H9 (cell line): ENCODE data around the gene LACTB. TPM values are rescaled to one million over a fixed set of nuclear protein-coding genes. Genes with fewer than 3 reads are reported as not detected.

ENCODE experiments used
- DNase-seq: peaks from one replicate; pipeline ENCODE4 v3.0.0-alpha.2; 2017
- H2AFZ ChIP-seq: one replicate; pipeline ENCODE4 v1.6.1; 2013; ENCODE audit warnings: mild to moderate bottlenecking, low read length, control low read depth, moderate library complexity
- H2AK5ac ChIP-seq: 2 replicates; pipeline ENCODE4 v1.6.1; 2013; ENCODE audit warnings: low read length, control low read depth, mixed read lengths; ENCODE audit not compliant: insufficient read length
- H2BK120ac ChIP-seq: one replicate; pipeline ENCODE4 v1.6.1; 2013; ENCODE audit warnings: low read depth, mild to moderate bottlenecking, low read length, control low read depth, inconsistent platforms; ENCODE audit not compliant: poor library complexity, severe bottlenecking
- H2BK12ac ChIP-seq: 2 replicates; pipeline ENCODE4 v1.6.1; 2013; ENCODE audit warnings: low read length, control low read depth, mixed read lengths, low read depth; ENCODE audit not compliant: insufficient read length
- H2BK15ac ChIP-seq: 2 replicates; pipeline ENCODE4 v1.6.1; 2013; ENCODE audit warnings: low read depth, low read length, control low read depth
- H2BK20ac ChIP-seq: one replicate; pipeline ENCODE4 v1.6.1; 2013; ENCODE audit warnings: low read depth, mild to moderate bottlenecking, low read length, control low read depth, inconsistent platforms; ENCODE audit not compliant: poor library complexity, severe bottlenecking
- H2BK5ac ChIP-seq: 2 replicates; pipeline ENCODE4 v1.6.1; 2013; ENCODE audit warnings: low read length, control low read depth, mixed read lengths; ENCODE audit not compliant: insufficient read length
- H3K14ac ChIP-seq: 2 replicates; pipeline ENCODE4 v1.6.1; 2013; ENCODE audit warnings: low read length, control low read depth; ENCODE audit not compliant: insufficient read depth
- H3K18ac ChIP-seq: 2 replicates; pipeline ENCODE4 v1.6.1; 2013; ENCODE audit warnings: low read depth, mild to moderate bottlenecking, mixed read lengths, low read length, control low read depth; ENCODE audit not compliant: insufficient read length
- H3K23ac ChIP-seq: 2 replicates; pipeline ENCODE4 v1.6.1; 2013; ENCODE audit warnings: low read length, control low read depth, mixed read lengths, low read depth; ENCODE audit not compliant: insufficient read length
- H3K23me2 ChIP-seq: 2 replicates; pipeline ENCODE4 v1.6.1; 2013; ENCODE audit warnings: low read depth, mild to moderate bottlenecking, mixed read lengths, low read length, control low read depth; ENCODE audit not compliant: insufficient read length, poor library complexity, severe bottlenecking
- H3K27ac ChIP-seq: 2 replicates; pipeline ENCODE4 v1.5.1; 2013; ENCODE audit warnings: low read length, control low read depth, mixed read lengths, low read depth; ENCODE audit not compliant: insufficient read length
- H3K27me3 ChIP-seq: 2 replicates; pipeline ENCODE4 v1.6.1; 2013; ENCODE audit warnings: low read length, control low read depth, inconsistent platforms; ENCODE audit not compliant: insufficient read depth
- H3K4ac ChIP-seq: 2 replicates; pipeline ENCODE4 v1.6.1; 2013; ENCODE audit warnings: low read depth, mild to moderate bottlenecking, control low read depth, inconsistent platforms, low read length, moderate library complexity
- H3K4me1 ChIP-seq: 2 replicates; pipeline ENCODE4 v1.6.1; 2013; ENCODE audit warnings: low read length, control low read depth, inconsistent platforms; ENCODE audit not compliant: insufficient read depth
- H3K4me2 ChIP-seq: 2 replicates; pipeline ENCODE4 v1.6.1; 2013; ENCODE audit warnings: low read length, control low read depth, mixed read lengths; ENCODE audit not compliant: insufficient read length, insufficient read depth
- H3K56ac ChIP-seq: 2 replicates; pipeline ENCODE4 v1.6.1; 2013; ENCODE audit warnings: low read depth, mild to moderate bottlenecking, mixed read lengths, low read length, control low read depth; ENCODE audit not compliant: insufficient read length
- H3K79me1 ChIP-seq: 2 replicates; pipeline ENCODE4 v1.6.1; 2013; ENCODE audit warnings: low read depth, mild to moderate bottlenecking, moderate library complexity, low read length, control low read depth, inconsistent platforms; ENCODE audit not compliant: insufficient read depth, poor library complexity, severe bottlenecking
- H3K79me2 ChIP-seq: 2 replicates; pipeline ENCODE4 v1.6.1; 2013; ENCODE audit warnings: low read length, control low read depth, inconsistent platforms; ENCODE audit not compliant: insufficient read depth
- H3K9ac ChIP-seq: 2 replicates; pipeline ENCODE4 v1.6.1; 2013; ENCODE audit warnings: low read length, control low read depth, mixed read lengths; ENCODE audit not compliant: insufficient read length; ENCODE audit errors: extremely low read depth
- H3K9me3 ChIP-seq: one replicate; pipeline ENCODE4 v1.6.1; 2013; ENCODE audit warnings: low read depth, low read length, inconsistent platforms; ENCODE audit not compliant: control insufficient read depth
- H3T11ph ChIP-seq: one replicate; pipeline ENCODE4 v1.6.1; 2013; ENCODE audit warnings: mild to moderate bottlenecking, low read length, control low read depth, inconsistent platforms
- H4K20me1 ChIP-seq: one replicate; pipeline ENCODE4 v1.6.1; 2013; ENCODE audit not compliant: control insufficient read depth, insufficient read length, insufficient read depth
- H4K5ac ChIP-seq: 2 replicates; pipeline ENCODE4 v1.6.1; 2013; ENCODE audit warnings: low read depth, mild to moderate bottlenecking, mixed read lengths, low read length, control low read depth; ENCODE audit not compliant: insufficient read length
- H4K8ac ChIP-seq: replicated peaks from 2 replicates; pipeline ENCODE4 v1.6.1; 2013; ENCODE audit warnings: low read length, control low read depth, mixed read lengths, low read depth; ENCODE audit not compliant: insufficient read length
- H4K91ac ChIP-seq: 2 replicates; pipeline ENCODE4 v1.6.1; 2013; ENCODE audit warnings: low read depth, mild to moderate bottlenecking, moderate library complexity, mixed read lengths, low read length, control low read depth; ENCODE audit not compliant: insufficient read length
- H3K27ac Mint-ChIP-seq, 3 experiments: 2 replicates in 2 of 3; 3 replicates in 1 of 3; pipeline ENCODE4 v1.8.0; 2020 to 2021; ENCODE audit warnings: mixed read lengths in 3 of 3, mild to moderate bottlenecking in 1 of 3, moderate library complexity in 1 of 3
- H3K27me3 Mint-ChIP-seq: 2 replicates; pipeline ENCODE4 v1.8.0; 2021; ENCODE audit warnings: low read depth, mild to moderate bottlenecking, moderate library complexity, mixed read lengths
- H3K36me3 Mint-ChIP-seq, 3 experiments: 2 replicates in 2 of 3; 3 replicates in 1 of 3; pipeline ENCODE4 v1.8.0; 2020 to 2021; ENCODE audit warnings: low read depth in 3 of 3, mixed read lengths in 3 of 3; ENCODE audit not compliant: insufficient read depth in 1 of 3
- H3K4me1 Mint-ChIP-seq, 2 experiments: 2 replicates each; pipeline ENCODE4 v1.8.0; 2020; ENCODE audit warnings: mixed read lengths in 2 of 2
- H3K4me3 Mint-ChIP-seq, 2 experiments: 2 replicates in 1 of 2; 3 replicates in 1 of 2; pipeline ENCODE4 v1.8.0; 2020 to 2021; ENCODE audit warnings: mild to moderate bottlenecking in 2 of 2, mixed read lengths in 2 of 2, moderate library complexity in 1 of 2
- H3K9me3 Mint-ChIP-seq, 2 experiments: 2 replicates in 1 of 2; 3 replicates in 1 of 2; pipeline ENCODE4 v1.8.0; 2020; ENCODE audit warnings: mild to moderate bottlenecking in 2 of 2, mixed read lengths in 2 of 2, moderate library complexity in 1 of 2
- CTCF ChIP-seq: fragments of 200-600 bp; sonication (generic); conservative IDR thresholded peaks from 3 replicates; pipeline ENCODE4 v1.8.0; 2021; ENCODE audit warnings: antibody characterized with exemption, mild to moderate bottlenecking
- WGBS: extraction: QIAGEN DNeasy Blood & Tissue Kit; methylation state at CpG from one replicate; pipeline ENCODE4 v1.1.7; 2013; ENCODE audit warnings: missing lambda C conversion rate, low lambda C conversion rate, mixed read lengths; ENCODE audit not compliant: insufficient read length; ENCODE audit errors: extremely low coverage; 5-methylcytosine and 5-hydroxymethylcytosine counted together
- total RNA-seq: library from RNA; stranded (reverse); gene quantifications from 2 replicates; pipeline ENCODE4 v1.2.1, GENCODE V29; 2021

The LACTB gene
- total RNA-seq, 1 experiment from 2014 or later = 10.3 TPM

- Histone ChIP-seq H3K4me1 (no peaks in the 10 kb centered on the region), H2BK120ac (no peak overlapping the region), H4K8ac (no peak overlapping the region), H3K4me2 (no peak overlapping the region), H3K9ac (no peak overlapping the region), H4K5ac (no peak overlapping the region), H3K23ac (no peak overlapping the region), H3K23me2 (peaks cover 7% of the 10 kb centered on the region), H2BK5ac (no peak overlapping the region), H3K27ac (no peak overlapping the region), H3K79me2 (peaks cover 9% of the 10 kb centered on the region; the same call in 1 of the 2 replicates), H3K56ac (no peak overlapping the region), H4K20me1 (no peaks in the 10 kb centered on the region), H3K9me3 (no peaks in the 10 kb centered on the region), H4K91ac (no peak overlapping the region), H3K27me3 (no peaks in the 10 kb centered on the region), H3K18ac (no peak overlapping the region), H3T11ph (no peak overlapping the region), H3K4ac (no peak overlapping the region), H2BK20ac (no peak overlapping the region), H2AFZ (no peak overlapping the region), H2BK15ac (no peak overlapping the region), H2AK5ac (no peak overlapping the region), H3K79me1 (no peaks in the 10 kb centered on the region), H2BK12ac (no peak overlapping the region), H3K14ac (no peak overlapping the region)
- no CpG with 5 or more reads among the region's 5 CpGs for WGBS
- no peak for TF ChIP-seq CTCF
- H3K4me1 Mint-ChIP-seq = peaks cover 32 to 34% of the 10 kb centered on the region in 2 experiments
- H3K9me3 Mint-ChIP-seq = no peaks in the 10 kb centered on the region
- no peaks in the 10 kb centered on the region for H3K27me3 Mint-ChIP-seq
- no peak overlapping the region for H3K27ac Mint-ChIP-seq
- no peak overlapping the region for H3K4me3 Mint-ChIP-seq
- DNase-seq = no peak
- H3K36me3 Mint-ChIP-seq = no peaks in the 10 kb centered on the region
These were observed 66.0 kb downstream of the LACTB start for GRCh38 chr15:63187589-63188226.
